Fibroblast of skin of right biceps (primary cell): Measurements from ENCODE around the gene ZC3HAV1.

Experiments
- DNase-seq: peaks from one replicate; pipeline ENCODE4 v3.0.0-alpha.2; 2013

The ZC3HAV1 gene

GRCh38 chr7:139004321-139005090 is 105.0 kb downstream of the ZC3HAV1 start:
- no peak for DNase-seq

- no peak for DNase-seq
These were observed 110.1 kb downstream of the ZC3HAV1 start for GRCh38 chr7:138999414-138999813.
